ENCODE measurements around the gene VWA2. TPM values are rescaled to one million over a fixed set of nuclear protein-coding genes. Genes with fewer than 3 reads are reported as not detected.

Gene VWA2
- total RNA-seq, 1 donor, result 13.7 TPM

DNA sequence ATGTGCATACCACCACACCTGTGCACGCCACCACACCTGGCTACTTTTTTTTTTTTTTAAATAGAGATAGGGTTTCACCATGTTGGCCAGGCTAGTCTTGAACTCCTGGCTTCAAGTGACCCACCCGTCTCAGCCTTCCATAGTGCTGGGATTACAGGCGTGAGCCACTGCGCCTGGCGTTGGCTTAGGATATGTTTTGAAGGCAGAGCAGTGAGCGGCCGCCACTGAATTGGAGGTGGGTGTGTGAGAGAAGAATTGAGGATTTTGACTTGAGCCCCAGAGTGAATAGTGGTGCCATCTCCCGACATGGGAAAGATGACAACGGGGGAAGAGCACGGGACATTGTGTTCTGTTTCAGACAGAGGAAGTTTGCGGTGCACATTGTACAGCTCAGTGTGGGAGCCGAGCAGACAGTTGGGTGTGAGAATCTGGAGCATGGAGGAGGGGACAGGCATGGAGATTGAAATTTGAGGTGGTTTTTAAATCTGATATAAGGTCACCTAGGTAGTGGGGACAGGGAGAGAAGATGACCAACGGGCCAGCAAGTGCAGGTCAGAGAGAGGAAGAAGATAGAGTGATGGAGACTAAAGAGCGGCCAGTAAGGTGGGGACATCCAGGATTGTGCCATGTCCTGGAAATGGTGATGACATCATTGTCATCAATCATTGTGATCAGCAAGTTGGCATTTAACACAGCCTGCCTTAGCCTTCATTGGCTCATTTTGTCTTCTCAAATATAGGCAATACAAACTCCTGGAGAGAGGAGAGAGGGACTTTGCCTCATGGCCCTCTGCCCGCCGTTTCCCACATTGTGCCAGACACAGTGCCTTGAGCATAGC is 35.8 kb downstream of the VWA2 start:
- no peak for DNase-seq (ENCODE audit: low read depth in 2 of 3, low spot score in 2 of 3)

DNA sequence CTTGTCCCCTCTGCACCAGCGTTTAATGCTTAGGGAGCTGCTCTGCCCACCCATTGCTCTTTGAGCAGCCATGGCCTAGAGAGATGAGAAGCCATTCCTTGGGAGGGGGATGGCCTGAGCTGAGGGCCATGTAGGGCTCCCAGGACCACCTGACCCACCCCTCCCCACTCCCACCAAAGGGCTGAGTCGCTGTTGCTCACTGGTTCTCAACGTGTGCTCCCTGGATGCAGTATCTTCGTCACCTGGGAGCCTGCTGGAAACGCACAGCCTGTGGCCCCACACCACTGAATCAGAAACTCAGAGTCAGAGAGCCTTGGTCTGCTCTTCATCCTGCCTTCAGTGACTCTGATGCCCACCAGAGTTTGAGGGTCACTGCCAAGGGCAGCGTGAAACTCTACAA is 37.0 kb downstream of the VWA2 start:
- no peak for DNase-seq (ENCODE audit: low read depth in 2 of 3, low spot score in 2 of 3)

- no peak for DNase-seq (ENCODE audit: low read depth in 2 of 3, low spot score in 2 of 3)
These were observed 37.6 kb downstream of the VWA2 start for GRCh38 chr10:114276671-114277070.

- no peak for DNase-seq (ENCODE audit: low read depth in 2 of 3, low spot score in 2 of 3)
These were observed 39.3 kb downstream of the VWA2 start for GRCh38 chr10:114278140-114278883.

DNA sequence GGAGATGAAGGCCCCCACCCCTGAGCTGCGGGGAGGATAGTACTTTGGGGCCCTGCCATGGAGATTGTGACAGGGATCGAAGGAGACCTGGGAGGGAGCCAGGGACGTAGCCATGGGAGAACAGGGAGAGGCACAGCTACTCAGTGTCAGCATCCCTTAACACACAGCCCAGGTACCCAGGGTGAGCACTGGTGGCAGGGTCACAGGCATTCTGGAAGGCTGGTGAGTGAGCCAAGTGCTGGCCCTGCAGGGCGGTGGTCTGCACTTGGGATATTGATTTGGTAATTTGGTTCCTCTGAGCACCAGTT is 39.8 kb downstream of the VWA2 start:
- DNase-seq (ENCODE audit: low read depth in 2 of 3, low spot score in 2 of 3), result no peak

GRCh38 chr10:114279289-114279688 is 40.2 kb downstream of the VWA2 start:
- DNase-seq (ENCODE audit: low read depth in 2 of 3, low spot score in 2 of 3), result no peak

- DNase-seq (ENCODE audit: low read depth in 2 of 3, low spot score in 2 of 3), result no peak
These were observed 41.0 kb downstream of the VWA2 start for GRCh38 chr10:114279901-114280644.

DNA sequence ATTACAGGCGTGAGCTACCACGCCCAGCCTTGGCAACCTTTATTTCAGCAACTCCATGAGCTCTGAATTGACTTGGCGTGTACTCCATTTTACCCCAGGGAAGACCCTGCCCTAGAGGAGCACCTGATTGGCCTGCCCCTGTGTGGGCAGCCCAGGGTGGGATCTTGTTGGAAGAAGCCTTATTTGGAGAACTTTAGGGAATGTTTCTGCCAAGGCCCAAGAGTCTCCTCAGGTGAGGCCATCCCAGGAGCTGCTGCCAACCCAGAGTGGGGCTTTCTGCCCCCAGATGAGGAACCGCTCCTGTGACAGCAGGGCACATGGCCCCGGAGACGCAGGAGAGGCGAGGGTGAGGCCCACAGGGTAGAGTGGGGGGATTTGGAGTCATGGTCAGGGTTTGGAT is 42.0 kb downstream of the VWA2 start:
- DNase-seq (ENCODE audit: low read depth in 2 of 3, low spot score in 2 of 3), result no peak

- no peak for DNase-seq (ENCODE audit: low read depth in 2 of 3, low spot score in 2 of 3)
These were observed 42.4 kb downstream of the VWA2 start for GRCh38 chr10:114281461-114281860.

- no peak for DNase-seq (ENCODE audit: low read depth in 2 of 3, low spot score in 2 of 3)
These were observed 43.5 kb downstream of the VWA2 start for GRCh38 chr10:114282526-114282925.

DNA sequence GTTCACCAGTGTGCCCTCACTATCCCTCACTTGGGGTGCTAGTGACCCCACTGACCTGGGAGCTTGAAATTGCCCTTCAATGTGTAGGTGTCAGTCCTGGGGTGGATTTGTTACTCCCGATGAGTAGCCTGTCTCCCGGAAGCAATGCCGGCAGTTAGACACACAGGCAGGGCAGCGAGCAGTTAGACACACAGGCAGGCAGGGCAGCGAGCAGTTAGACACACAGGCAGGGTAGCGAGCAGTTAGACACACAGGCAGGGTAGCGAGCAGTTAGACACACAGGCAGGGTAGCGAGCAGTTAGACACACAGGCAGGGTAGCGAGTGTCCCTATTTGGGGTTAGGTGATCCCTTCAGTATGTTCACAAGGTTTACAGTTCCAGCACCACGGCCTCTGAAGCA is 44.0 kb downstream of the VWA2 start:
- no peak for DNase-seq (ENCODE audit: low read depth in 2 of 3, low spot score in 2 of 3)

DNA sequence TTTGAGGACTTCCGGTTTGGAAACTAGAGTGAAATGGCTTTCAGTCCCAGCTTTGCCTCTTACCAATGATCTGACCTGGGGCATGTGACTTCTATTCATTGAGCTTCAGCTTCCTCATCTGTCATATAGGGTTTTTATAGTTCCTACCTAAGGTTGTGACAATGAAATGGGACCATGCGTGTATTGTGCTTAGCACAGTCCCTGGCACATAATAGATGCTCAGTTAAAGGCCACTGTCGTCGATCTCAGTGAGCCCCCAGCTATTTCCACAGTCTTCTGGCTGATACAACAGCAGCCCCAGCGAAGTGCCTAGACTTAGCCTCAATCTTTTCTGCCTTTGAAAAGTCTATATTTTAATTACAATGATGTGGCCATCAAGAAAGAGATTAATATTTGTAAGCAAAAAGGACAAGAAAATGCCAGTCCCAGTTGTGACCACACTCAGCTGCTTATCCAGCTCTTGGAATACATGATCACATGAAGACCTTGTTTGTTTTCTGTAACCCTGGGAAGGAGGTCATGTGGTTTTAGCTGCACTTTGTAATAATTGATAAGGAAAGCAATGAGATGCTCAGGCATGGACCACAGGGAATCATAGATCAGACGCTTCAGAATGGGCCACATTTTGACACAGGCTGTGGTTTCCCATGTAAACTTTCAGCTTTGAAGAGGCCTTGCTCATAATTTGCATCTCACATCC is 44.6 kb downstream of the VWA2 start:
- DNase-seq (ENCODE audit: low read depth in 2 of 3, low spot score in 2 of 3), result no peak

DNA sequence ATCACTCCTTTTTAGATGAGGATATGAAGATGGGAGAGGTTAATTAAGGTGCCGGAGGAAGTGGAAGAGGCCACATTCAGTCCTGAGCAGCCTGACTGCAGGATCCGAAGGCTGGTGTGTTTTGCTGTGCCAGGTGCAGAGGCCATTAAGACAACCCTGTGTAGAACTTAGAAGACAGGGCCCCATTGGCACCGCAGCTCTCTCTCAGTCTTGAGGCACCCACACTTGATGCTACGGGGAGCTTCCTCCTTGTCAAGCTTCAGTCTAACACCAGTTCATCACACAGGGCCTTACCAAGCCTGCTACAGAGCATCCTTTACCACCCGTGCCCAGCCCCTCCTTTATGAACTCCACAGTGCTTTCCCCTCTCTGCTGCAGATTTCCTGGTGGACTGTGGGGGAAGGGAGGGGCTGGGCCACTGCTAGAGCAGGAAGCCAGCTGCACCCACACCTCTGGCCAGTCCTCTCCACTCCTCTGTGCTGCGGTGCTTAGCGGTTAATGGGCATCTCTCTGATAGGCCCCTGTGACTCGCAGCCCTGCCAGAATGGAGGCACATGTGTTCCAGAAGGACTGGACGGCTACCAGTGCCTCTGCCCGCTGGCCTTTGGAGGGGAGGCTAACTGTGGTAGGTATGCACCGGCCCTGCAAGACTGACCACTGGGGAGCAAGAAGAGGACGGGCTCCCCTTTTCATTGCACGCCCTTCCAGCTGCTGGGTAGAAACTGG is 45.5 kb downstream of the VWA2 start:
- no peak for DNase-seq (ENCODE audit: low read depth in 2 of 3, low spot score in 2 of 3)

- DNase-seq (ENCODE audit: low read depth in 2 of 3, low spot score in 2 of 3), result no peak
These were observed 46.9 kb downstream of the VWA2 start for GRCh38 chr10:114285961-114286441.

DNA sequence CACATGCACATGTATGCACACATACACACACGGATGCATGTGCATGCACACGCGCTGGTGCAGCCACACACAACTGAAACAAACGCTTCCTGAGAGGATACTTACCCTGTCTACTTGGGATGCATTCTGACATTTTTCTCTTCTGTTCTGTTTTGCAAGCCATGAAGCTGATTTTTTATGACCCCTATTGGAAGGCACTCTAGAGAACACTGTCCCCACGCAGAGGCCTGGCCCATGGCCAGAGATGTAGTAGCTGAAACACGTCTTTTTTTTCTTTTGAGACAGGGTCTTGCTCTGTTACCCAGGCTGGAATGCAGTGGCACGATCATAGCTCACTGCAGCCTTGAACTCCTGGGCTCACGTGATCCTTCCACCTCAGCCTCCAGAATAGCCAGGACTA is 47.9 kb downstream of the VWA2 start:
- DNase-seq (ENCODE audit: low read depth in 2 of 3, low spot score in 2 of 3), result no peak

DNA sequence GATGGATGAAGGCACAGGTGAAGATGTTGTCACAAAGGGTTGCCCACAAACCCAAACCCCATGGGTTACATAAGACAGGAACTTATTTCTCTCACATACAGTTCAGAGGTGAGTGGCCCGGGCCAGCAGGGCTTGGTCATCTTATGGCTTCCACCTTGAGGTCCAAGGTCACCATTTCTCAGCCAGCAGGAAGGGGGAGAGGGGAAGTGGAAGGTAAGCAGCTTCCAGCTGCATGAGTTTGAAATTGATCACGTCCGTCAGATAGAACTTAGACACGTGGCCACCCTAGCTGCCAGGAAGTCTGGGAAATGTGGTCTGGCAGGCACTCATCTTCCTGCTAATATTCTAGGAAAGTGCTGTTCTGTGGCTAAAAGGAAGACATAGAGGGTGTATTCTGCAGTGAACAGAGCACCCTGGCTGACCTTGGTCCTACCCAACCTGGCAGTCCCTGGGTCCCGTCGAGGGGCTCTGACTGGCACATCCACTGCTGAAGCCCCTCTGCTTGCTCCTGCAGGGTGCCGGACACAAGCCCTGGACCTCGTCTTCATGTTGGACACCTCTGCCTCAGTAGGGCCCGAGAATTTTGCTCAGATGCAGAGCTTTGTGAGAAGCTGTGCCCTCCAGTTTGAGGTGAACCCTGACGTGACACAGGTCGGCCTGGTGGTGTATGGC is 49.5 kb downstream of the VWA2 start:
- DNase-seq (ENCODE audit: low read depth in 2 of 3, low spot score in 2 of 3), result no peak

- DNase-seq (ENCODE audit: low read depth in 2 of 3, low spot score in 2 of 3), result no peak
These were observed 50.0 kb downstream of the VWA2 start for GRCh38 chr10:114289096-114289436.

DNA sequence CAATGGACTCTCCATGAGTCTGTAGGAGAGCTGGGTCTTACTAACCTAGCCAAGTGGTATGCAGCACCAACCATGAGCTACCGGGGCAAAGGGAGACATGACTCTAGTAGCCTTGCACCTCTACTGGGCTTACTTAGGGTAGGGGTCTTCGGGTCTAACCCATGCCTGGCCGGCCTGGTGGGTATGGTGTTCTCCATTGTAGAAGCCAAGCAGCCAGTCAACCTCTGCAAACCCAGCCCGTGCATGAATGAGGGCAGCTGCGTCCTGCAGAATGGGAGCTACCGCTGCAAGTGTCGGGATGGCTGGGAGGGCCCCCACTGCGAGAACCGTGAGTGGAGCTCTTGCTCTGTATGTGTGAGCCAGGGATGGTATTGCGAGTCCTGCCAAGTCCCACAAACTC is 51.0 kb downstream of the VWA2 start:
- no peak for DNase-seq (ENCODE audit: low read depth in 2 of 3, low spot score in 2 of 3)

DNA sequence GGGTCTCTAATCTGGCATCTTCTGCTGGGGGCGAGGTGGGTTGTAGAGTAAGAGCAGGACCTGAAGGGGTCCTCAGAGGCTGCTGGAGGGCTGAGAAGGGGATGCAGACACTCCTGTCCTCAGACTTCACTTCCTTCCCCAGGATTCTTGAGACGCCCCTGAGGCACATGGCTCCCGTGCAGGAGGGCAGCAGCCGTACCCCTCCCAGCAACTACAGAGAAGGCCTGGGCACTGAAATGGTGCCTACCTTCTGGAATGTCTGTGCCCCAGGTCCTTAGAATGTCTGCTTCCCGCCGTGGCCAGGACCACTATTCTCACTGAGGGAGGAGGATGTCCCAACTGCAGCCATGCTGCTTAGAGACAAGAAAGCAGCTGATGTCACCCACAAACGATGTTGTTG is 52.0 kb downstream of the VWA2 start:
- DNase-seq (ENCODE audit: low read depth in 2 of 3, low spot score in 2 of 3), result no peak

DNA sequence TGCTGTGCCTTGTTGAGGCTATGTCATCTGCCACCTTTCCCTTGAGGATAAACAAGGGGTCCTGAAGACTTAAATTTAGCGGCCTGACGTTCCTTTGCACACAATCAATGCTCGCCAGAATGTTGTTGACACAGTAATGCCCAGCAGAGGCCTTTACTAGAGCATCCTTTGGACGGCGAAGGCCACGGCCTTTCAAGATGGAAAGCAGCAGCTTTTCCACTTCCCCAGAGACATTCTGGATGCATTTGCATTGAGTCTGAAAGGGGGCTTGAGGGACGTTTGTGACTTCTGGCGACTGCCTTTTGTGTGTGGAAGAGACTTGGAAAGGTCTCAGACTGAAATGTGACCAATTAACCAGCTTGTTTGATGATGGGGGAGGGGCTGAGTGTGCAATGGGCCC is 52.5 kb downstream of the VWA2 start:
- DNase-seq (ENCODE audit: low read depth in 2 of 3, low spot score in 2 of 3), result no peak
